ENCODE results near the gene DOK4.

Gene DOK4

GRCh38 chr16:57519796-57520360 lies 33.6 kb upstream of the DOK4 start:
- peak; percentile 66 to 81 (median 78) for DNase-seq (ENCODE audit: low read depth in 2 of 3, low spot score in 1 of 3)

GRCh38 chr16:57518922-57519321 lies 32.6 kb upstream of the DOK4 start:
- DNase-seq (ENCODE audit: low read depth in 2 of 3, low spot score in 1 of 3), result no peak

- no peak for DNase-seq (ENCODE audit: low read depth in 2 of 3, low spot score in 1 of 3)
These were observed 32.2 kb upstream of the DOK4 start for GRCh38 chr16:57518520-57518919.

- no peak for DNase-seq (ENCODE audit: low read depth in 2 of 3, low spot score in 1 of 3)
These were observed 31.4 kb upstream of the DOK4 start for GRCh38 chr16:57517397-57518367.

GRCh38 chr16:57516773-57517172 lies 30.5 kb upstream of the DOK4 start:
- DNase-seq (ENCODE audit: low read depth in 2 of 3, low spot score in 1 of 3), result no peak

- DNase-seq (ENCODE audit: low read depth in 2 of 3, low spot score in 1 of 3), result no peak
These were observed 30.0 kb upstream of the DOK4 start for GRCh38 chr16:57516176-57516725.

GRCh38 chr16:57514791-57515600 lies 28.7 kb upstream of the DOK4 start:
- no peak for DNase-seq (ENCODE audit: low read depth in 2 of 3, low spot score in 1 of 3)

GRCh38 chr16:57514371-57514770 lies 28.1 kb upstream of the DOK4 start:
- no peak for DNase-seq (ENCODE audit: low read depth in 2 of 3, low spot score in 1 of 3)

DNA sequence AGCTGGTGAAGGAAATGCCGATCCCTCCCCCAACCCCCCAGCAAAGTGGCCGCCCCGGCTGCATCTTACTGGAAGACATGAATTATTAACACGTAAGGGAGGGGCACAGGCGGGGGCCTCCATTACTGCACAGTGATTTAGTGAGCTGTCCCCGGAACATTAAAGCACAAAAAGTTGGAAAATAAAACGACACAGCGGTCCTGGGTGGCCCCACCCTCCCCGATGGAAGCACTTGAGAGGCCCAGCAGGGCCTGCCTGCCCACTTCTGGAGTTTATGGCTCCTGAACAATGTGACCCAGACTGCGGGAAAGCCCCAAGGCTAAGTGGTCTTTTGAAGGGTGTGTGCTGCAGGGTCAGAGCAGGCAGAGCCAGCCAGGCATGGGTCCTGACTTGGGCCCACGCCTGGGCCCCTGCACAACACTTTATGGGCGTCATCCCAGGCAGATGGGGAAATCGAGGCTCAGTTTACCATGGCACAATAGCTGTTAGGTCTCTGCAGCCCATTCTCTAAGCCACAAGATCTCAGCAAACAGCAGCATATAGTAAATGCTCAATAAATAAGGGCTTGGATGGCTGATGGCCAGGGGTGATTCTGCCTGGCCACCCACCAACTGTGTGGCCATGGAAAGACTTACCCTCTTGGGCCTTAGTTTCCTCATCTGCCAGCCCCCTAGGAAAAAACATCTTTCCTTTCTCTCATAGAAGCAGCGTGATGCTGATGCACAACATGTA lies 27.2 kb upstream of the DOK4 start:
- DNase-seq (ENCODE audit: low read depth in 2 of 3, low spot score in 1 of 3), result no peak

GRCh38 chr16:57512296-57513001 lies 26.2 kb upstream of the DOK4 start:
- no peak for DNase-seq (ENCODE audit: low read depth in 2 of 3, low spot score in 1 of 3)

DNA sequence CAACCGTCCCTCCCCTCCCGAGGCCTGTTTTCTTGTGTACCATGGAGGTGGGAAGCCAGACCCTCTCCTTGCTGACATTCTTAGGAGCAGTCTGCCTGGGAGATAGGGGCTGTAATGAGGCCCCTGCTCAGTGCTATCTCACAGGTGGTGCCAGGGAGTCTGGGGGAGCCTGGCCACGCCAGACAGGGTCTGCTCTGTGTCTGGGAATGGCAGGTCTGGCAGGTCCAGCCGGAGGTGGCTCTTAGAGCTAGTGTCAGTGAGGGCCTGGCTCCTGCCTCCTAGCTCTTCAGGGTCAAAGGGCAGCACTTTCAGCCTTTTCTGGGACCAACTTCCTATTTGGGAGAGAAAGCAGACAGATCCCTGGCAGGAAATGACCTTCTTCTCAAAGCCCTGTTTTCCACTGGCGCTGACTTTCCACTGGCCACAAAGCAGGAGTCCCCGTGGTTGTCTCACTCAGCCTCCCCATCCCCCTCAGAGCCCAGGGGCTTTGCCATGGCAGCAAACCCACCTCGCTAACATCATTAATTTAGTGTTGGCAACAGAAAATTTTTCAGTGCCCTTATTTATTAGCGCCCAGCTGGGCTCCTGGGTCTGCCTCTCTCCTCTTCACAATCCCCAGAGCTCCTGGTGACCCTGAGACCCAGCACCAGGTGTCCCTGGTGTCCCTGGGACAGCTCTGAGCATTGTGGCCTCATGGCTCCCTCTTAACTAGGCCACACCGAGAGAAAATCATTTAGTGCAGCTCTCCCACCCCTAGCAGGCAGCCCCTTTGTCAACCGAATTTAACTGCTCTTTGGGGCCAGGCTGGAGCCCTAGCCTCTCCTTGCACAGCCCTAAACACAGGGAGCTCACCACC lies 24.0 kb upstream of the DOK4 start:
- DNase-seq (ENCODE audit: low read depth in 2 of 3, low spot score in 1 of 3), result no peak

GRCh38 chr16:57509231-57509923 lies 23.1 kb upstream of the DOK4 start:
- DNase-seq (ENCODE audit: low read depth in 2 of 3, low spot score in 1 of 3), result no peak

DNA sequence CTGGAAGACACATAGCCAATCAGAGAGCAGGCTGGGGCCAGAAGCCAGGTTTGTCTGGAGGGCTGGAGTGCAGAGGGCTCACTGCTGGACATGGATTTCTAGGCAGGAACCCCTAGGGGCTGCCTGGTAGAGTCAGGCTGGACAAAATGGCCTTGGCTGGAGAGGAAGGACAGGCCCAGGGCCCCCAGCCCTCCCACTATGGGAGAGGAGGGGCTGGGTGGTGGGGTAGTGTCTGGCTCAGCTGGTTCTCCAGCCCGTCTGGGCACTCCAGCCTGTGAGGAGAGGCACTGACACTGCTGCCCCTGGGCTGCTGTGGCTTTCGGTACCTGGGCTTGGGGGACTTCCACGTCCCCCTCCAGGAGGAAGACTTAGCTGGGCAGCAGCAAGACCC lies 21.7 kb upstream of the DOK4 start:
- DNase-seq (ENCODE audit: low read depth in 2 of 3, low spot score in 1 of 3), result no peak

DNA sequence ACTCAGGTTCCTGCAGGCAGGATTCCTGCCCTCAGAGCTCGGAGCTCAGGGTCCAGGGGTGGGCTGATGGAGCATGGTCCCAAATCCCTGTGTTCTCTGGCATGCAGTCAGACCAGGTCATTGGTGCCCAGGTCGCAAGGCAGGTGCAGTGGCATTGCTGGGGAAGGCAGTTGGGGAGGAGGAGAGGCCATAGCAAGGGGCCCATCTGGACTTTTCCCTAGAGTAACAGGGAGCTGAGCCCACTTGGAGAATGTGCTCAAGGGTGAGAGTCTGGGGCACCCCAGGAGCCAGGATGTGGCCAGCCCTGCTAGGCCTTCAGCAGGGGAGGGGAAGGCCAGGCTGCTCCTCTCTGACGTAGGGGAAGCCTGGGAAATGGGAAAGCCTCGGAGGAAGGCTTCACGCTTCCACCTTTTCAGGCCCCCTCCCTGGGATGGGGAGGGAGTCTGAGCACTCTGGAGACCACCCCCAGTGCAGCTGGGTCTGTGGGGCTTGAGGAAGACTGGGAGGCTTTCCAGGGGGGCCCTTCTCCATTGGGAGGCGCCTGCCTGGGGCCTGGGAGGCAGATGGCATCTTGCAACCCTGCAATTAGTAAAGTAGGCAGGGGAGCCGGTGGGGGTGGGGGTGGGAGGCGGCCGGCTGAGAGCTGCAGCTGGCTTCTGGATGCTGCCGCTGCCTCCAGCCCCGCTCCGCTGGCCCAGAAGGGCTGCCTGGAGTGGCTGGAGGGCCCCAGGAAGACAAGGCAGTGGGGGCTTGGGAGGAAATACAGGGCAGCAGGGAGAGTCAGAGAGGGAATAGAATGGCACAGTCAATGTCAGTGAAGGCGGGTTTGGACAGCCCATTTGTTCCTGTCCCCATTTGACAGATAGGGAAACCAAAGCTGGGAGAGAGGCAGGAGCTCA lies 21.1 kb upstream of the DOK4 start:
- no peak for DNase-seq (ENCODE audit: low read depth in 2 of 3, low spot score in 1 of 3)

GRCh38 chr16:57505169-57505568 lies 18.9 kb upstream of the DOK4 start:
- no peak for DNase-seq (ENCODE audit: low read depth in 2 of 3, low spot score in 1 of 3)

DNA sequence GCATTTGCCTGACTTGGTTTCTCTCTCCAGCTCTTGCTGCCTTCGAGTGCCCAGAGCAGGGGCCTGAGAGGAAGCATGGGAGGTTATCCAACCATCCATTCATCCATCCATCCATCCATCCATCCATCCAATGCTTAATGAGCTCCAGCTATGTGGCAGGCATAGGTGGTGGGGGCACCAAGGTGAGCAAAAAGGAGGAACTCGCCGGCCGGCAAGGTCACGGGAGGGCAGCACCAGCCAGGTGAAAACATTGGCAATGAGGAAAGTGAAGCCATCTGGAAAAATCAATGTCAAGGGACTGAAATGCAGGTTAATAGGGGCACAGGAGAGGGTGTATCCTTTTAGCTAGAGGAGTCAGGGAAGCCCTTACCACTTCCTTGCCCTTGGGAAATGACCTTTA lies 18.2 kb upstream of the DOK4 start:
- no peak for DNase-seq (ENCODE audit: low read depth in 2 of 3, low spot score in 1 of 3)

- no peak for DNase-seq (ENCODE audit: low read depth in 2 of 3, low spot score in 1 of 3)
These were observed 17.7 kb upstream of the DOK4 start for GRCh38 chr16:57504001-57504400.

DNA sequence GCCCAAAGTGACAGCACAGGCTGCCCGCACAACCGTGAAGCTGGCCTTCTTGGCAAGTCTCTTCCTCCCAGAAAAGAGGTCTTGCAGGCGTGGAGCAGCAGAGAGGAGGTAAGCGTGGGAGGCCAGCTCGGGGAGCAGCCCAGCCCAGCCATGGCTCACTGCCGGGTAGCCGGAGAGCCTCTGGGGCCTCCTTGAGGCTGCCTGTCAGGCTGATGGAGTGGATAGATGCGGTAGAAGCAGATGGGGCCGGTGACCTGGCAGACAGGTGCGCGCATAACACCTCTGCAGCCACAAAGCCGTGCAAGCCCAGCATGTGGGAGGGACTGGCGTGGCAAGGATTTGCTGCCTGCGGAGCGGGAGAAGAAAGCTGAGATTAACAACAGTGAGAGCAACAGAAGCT lies 17.1 kb upstream of the DOK4 start:
- DNase-seq (ENCODE audit: low read depth in 2 of 3, low spot score in 1 of 3), result no peak

Measured in stimulated activated CD4-positive, alpha-beta T cell treated with anti-CD3 and anti-CD28 coated beads, Interleukin-12 subunit alpha, Interleukin-12 subunit beta, amount 100 ng/mL, for 48 hours (primary cell).